ENCODE results near the gene SPOCK1. TPM values are rescaled to one million over a fixed set of nuclear protein-coding genes. Genes with fewer than 3 reads are reported as not detected.

SPOCK1 gene
- total and polyA plus RNA-seq, 2 experiments from 2014 or later = 4.1 to 14.0 TPM

DNA sequence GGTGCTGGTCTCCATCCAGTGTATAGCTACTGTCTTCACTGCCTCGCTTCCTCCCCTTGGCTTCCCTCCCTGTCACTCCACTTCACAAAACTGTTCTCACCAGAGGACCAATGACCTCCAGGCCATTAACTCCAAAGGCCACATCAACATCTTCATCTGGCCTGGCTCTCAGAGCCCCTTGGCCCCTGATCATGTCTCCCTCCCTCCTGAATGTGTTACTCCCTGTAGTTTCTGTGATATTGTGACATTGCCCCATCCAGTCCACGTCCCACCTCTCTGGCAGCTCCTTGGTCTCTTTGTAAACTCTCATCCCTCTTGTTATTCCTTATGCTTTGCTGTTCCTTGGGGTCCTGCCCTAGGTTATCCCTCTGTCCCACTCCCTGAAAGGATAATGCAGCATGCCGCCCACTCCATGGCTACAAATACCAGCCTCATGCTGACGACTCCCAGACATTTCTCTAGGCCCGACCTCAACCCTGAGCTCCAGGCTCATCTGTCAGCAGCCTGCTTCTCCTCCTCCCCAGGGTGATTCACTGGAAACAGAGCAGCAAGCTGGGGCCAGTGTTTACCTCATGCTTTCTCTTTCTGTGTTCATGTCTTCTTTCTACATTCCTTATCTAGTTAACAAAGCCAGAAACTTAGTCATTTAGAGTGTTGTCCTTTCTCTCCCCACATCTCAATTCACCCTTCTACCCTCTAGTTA, 312.2 kb downstream of the SPOCK1 start:
- no peaks in the 10 kb centered on the region for H3K9me3 ChIP-seq (ENCODE audit: low read depth)
- no peak overlapping the region for H3K27ac ChIP-seq
- no peak for TF ChIP-seq CTCF (IDR thresholded peaks at IDR 0.05; ENCODE audit: low read depth, low read length)
- DNase-seq (ENCODE audit: low read depth in 1 of 2, low spot score in 1 of 2) = peak; percentile 27 to 75
- no peaks in the 10 kb centered on the region for H3K4me1 ChIP-seq (ENCODE audit: low read depth)
- H3K4me3 ChIP-seq = no peak overlapping the region
- H3K27me3 ChIP-seq = no peaks in the 10 kb centered on the region
- no peaks in the 10 kb centered on the region for H3K36me3 ChIP-seq

DNA sequence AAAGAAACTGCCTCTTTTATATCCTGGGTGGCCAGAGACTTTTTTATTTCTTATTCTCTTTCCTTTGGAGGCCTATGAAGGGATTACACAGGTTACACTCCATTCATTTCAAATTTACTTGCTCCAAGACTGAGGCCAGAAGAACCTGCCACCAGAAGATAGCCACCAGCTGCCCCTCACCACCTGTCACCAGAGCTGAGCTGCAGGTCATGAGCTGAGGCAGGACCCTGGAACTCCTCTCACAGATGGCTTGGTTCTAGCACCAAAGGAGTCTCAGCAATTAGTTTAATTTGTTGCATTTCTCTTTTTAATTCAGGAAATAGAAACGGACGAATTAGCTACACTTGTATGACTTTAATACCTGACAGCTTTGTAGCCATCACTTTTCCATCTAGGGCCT, 313.9 kb downstream of the SPOCK1 start:
- H3K27ac ChIP-seq = no peak overlapping the region
- H3K36me3 ChIP-seq = no peaks in the 10 kb centered on the region
- H3K27me3 ChIP-seq = no peaks in the 10 kb centered on the region
- no peaks in the 10 kb centered on the region for H3K4me1 ChIP-seq (ENCODE audit: low read depth)
- DNase-seq (ENCODE audit: low read depth in 1 of 2, low spot score in 1 of 2) = no peak
- no peaks in the 10 kb centered on the region for H3K9me3 ChIP-seq (ENCODE audit: low read depth)
- TF ChIP-seq CTCF (IDR thresholded peaks at IDR 0.05; ENCODE audit: low read depth, low read length) = no peak
- H3K4me3 ChIP-seq = no peak overlapping the region

DNA sequence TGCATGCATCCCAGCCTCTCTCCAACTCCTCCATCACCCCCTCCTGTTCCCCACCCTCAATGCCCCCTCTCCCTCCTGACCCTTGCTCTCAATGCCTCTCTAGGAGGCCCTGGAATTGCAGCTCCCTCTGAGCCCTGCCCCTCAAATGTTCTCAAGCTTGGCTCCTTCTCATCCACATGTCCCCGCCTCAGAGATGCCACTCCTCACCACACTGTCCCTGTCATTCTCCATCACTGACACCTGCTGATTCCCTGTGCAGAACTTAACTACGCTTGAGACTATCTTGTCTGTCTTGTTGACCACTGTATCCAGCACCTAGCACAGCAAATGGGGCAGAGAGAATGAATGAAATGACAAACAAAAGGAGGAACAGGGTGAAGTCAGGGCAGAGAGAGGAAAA, 314.4 kb downstream of the SPOCK1 start:
- Histone ChIP-seq H3K27ac (no peak overlapping the region), H3K27me3 (no peaks in the 10 kb centered on the region), H3K4me3 (no peak overlapping the region), H3K36me3 (no peaks in the 10 kb centered on the region), H3K4me1 (ENCODE audit: low read depth) (no peaks in the 10 kb centered on the region), H3K9me3 (ENCODE audit: low read depth) (no peaks in the 10 kb centered on the region)
- TF ChIP-seq CTCF (IDR thresholded peaks at IDR 0.05; ENCODE audit: low read depth, low read length) = no peak
- DNase-seq (ENCODE audit: low read depth in 1 of 2, low spot score in 1 of 2) = no peak

- no peaks in the 10 kb centered on the region for H3K9me3 ChIP-seq (ENCODE audit: low read depth)
- no peak for TF ChIP-seq CTCF (IDR thresholded peaks at IDR 0.05; ENCODE audit: low read depth, low read length)
- no peak overlapping the region for H3K27ac ChIP-seq
- no peaks in the 10 kb centered on the region for H3K36me3 ChIP-seq
- H3K4me1 ChIP-seq (ENCODE audit: low read depth) = no peaks in the 10 kb centered on the region
- no peaks in the 10 kb centered on the region for H3K27me3 ChIP-seq
- DNase-seq (ENCODE audit: low read depth in 1 of 2, low spot score in 1 of 2) = no peak
- no peak overlapping the region for H3K4me3 ChIP-seq
Observed at GRCh38 chr5:137182576-137182975, 316.6 kb downstream of the SPOCK1 start.

DNA sequence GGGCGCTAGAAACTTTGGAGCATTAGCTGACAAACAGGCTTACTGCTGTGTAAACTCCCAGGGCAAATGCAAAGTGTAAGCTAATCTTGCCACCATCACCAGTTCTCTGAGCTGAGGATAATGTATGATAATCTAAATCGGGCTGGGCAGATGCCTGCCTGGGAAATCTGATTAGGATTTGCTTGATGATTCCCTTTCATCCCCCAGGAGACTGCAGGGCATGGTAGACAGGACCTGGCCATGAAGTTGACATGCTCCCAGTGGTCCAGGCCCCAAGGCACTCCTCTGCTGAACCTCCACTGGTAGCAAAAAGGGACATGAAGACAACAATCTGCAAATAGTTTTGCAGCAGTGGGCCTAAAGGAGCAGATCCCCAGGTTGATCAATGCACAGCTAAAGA, 317.5 kb downstream of the SPOCK1 start:
- Histone ChIP-seq H3K36me3 (no peaks in the 10 kb centered on the region), H3K27ac (no peak overlapping the region), H3K4me3 (no peak overlapping the region), H3K27me3 (no peaks in the 10 kb centered on the region), H3K9me3 (ENCODE audit: low read depth) (no peaks in the 10 kb centered on the region), H3K4me1 (ENCODE audit: low read depth) (no peaks in the 10 kb centered on the region)
- no peak for DNase-seq (ENCODE audit: low read depth in 1 of 2, low spot score in 1 of 2)
- TF ChIP-seq CTCF (IDR thresholded peaks at IDR 0.05; ENCODE audit: low read depth, low read length) = no peak
